Mesothelial cell of epicardium (in vitro differentiated cells): Measurements from ENCODE around the gene SNRPA. TPM values are rescaled to one million over a fixed set of nuclear protein-coding genes. Genes with fewer than 3 reads are reported as not detected.

ENCODE experiments used
- DNase-seq, 2 experiments: peaks; one replicate each; pipeline ENCODE4 v3.0.0; 2021; ENCODE audit warnings: low spot score in 2 of 2; ENCODE audit not compliant: unreplicated experiment in 2 of 2
- H3K27ac Mint-ChIP-seq: 2 replicates; pipeline ENCODE4 v1.8.0; 2021; ENCODE audit warnings: mixed read lengths
- H3K27me3 Mint-ChIP-seq: 2 replicates; pipeline ENCODE4 v1.8.0; 2021; ENCODE audit warnings: low read depth, mixed read lengths
- H3K36me3 Mint-ChIP-seq: 2 replicates; pipeline ENCODE4 v1.8.0; 2021; ENCODE audit warnings: mixed read lengths
- H3K4me1 Mint-ChIP-seq: 2 replicates; pipeline ENCODE4 v1.8.0; 2021; ENCODE audit warnings: mixed read lengths
- H3K4me3 Mint-ChIP-seq: 2 replicates; pipeline ENCODE4 v1.8.0; 2021; ENCODE audit warnings: mild to moderate bottlenecking, moderate library complexity, mixed read lengths
- H3K9me3 Mint-ChIP-seq: 2 replicates; pipeline ENCODE4 v1.8.0; 2021; ENCODE audit warnings: mixed read lengths
- CTCF ChIP-seq: fragments of 200-600 bp; sonication (generic); IDR thresholded peaks from one replicate; pipeline ENCODE4 v1.5.0; 2021; ENCODE audit warnings: antibody characterized with exemption; ENCODE audit not compliant: unreplicated experiment
- total RNA-seq: library from RNA; stranded (reverse); gene quantifications from 3 replicates; pipeline ENCODE4 v1.2.1, GENCODE V29; 2021

The SNRPA gene
- total RNA-seq, 1 donor from 2014 or later: 109 TPM

DNA sequence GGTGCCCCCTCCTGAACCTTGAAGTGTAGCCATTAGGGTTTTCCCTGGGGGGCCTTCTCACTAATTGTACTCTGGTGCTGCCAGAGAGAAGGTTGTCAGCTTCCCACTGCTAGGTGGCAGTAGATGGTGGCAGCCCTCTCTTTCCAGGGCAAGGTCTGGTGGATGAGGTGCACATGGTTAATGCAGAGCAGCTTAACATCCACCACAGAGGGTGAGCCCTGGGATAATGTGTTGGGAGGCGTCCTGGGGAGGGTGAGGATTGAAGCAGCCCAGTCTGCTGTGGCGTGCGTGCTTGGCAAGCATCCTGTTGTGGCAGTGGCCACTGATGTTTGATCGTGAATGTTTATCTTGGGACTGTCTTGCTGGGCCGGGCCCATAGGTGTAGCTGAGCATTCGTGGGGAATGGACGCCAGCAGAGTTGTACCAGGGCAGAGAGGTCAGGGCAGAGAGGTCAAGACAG, 53.8 kb downstream of the SNRPA start:
- Mint-ChIP-seq H3K4me1 (peaks cover 60% of the 10 kb centered on the region), H3K36me3 (peaks cover 4% of the 10 kb centered on the region), H3K9me3 (no peaks in the 10 kb centered on the region), H3K27ac (peak overlapping the region; percentile 62), H3K27me3 (no peaks in the 10 kb centered on the region), H3K4me3 (no peak overlapping the region)
- no peak for TF ChIP-seq CTCF
- DNase-seq: no peak

DNA sequence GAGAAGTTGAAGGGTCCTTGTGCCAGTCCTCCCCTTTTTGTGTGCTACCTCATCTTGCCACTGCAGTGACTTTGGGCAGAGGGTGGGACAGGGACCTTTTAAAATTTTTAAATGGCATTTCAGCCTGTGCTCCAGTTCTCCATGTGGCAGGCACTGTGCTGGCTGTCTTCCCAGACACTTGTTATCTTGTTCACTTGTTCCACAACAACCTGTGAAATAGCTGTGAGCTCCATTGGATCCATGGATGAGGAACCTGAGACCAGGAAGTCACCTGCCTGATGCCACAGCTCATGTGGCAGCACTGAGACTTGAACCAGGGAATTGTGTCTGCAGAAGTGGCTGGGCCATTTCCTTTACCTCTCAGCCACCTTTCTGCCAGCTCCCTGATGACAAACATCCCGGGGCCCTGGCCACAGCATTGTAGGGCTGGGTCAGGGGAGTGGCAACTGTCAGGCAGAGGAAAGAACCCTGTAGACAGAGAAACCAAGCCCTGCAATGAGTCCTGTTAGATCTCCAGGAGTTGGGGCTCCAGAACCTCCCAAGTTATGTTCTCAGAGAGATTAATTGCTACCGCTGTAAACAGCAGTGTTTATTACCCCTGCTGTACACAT, 54.4 kb downstream of the SNRPA start:
- H3K27me3 Mint-ChIP-seq: no peaks in the 10 kb centered on the region
- peak overlapping the region; percentile 50 for H3K27ac Mint-ChIP-seq
- TF ChIP-seq CTCF: no peak
- DNase-seq: no peak
- peaks cover 4% of the 10 kb centered on the region for H3K36me3 Mint-ChIP-seq
- H3K4me1 Mint-ChIP-seq: peaks cover 60% of the 10 kb centered on the region
- no peak overlapping the region for H3K4me3 Mint-ChIP-seq
- no peaks in the 10 kb centered on the region for H3K9me3 Mint-ChIP-seq

DNA sequence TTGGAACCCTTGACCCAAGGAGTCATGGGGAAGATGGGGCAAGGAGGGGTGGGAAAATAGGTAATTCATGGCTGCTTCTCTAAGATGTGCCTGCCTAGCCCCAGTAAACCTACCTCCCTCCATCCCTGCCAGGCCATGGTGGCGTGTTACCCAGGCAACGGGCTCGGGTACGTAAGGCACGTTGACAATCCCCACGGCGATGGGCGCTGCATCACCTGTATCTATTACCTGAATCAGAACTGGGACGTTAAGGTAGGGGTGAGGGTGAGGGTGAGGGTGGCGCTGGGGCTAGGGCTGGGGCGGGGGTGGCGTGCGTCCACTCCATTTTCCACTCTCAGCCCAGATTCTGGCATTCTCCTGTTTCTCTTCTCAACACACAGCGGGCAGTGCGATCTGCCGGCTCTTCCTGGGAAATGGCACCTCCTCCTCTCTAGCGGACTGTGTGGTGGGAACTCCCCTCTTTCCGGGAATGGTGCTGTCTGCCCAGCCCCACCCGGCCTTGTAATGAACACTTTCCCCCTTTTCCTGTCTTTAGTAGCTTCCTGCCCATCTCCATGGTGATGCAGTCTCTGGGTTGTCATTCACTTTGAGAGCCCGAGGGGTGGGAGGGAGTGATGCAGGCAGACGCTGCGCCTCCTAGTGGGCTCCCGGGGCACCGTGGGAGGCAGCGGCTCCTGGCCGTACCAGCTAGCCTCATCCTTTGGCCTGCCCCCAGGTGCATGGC, 55.6 kb downstream of the SNRPA start:
- peak; percentile 67 for TF ChIP-seq CTCF
- Mint-ChIP-seq H3K27me3 (no peaks in the 10 kb centered on the region), H3K9me3 (no peaks in the 10 kb centered on the region), H3K36me3 (peaks cover 4% of the 10 kb centered on the region), H3K27ac (peak overlapping the region; percentile 90), H3K4me1 (peaks cover 63% of the 10 kb centered on the region), H3K4me3 (peak overlapping the region; percentile 32)
- DNase-seq: peak; percentile 80 to 90

- TF ChIP-seq CTCF: peak; percentile 11
- peaks cover 61% of the 10 kb centered on the region for H3K4me1 Mint-ChIP-seq
- peaks cover 2% of the 10 kb centered on the region for H3K36me3 Mint-ChIP-seq
- no peak for DNase-seq
- H3K4me3 Mint-ChIP-seq: no peak overlapping the region
- no peaks in the 10 kb centered on the region for H3K27me3 Mint-ChIP-seq
- peak overlapping the region; percentile 90 for H3K27ac Mint-ChIP-seq
- H3K9me3 Mint-ChIP-seq: no peaks in the 10 kb centered on the region
Measured at GRCh38 chr19:40807147-40808020, 56.4 kb downstream of the SNRPA start.

DNA sequence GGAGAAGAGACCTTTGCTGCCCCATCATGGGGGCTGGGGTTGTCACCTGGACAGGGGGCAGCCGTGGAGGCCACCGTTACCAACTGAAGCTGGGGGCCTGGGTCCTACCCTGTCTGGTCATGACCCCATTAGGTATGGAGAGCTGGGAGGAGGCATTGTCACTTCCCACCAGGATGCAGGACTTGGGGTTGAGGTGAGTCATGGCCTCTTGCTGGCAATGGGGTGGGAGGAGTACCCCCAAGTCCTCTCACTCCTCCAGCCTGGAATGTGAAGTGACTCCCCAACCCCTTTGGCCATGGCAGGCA, 57.0 kb downstream of the SNRPA start:
- H3K27me3 Mint-ChIP-seq: no peaks in the 10 kb centered on the region
- peaks cover 61% of the 10 kb centered on the region for H3K4me1 Mint-ChIP-seq

More for the DNA sequence above, 57.0 kb downstream of the SNRPA start:
- Mint-ChIP-seq H3K27ac (peak overlapping the region; percentile 90), H3K36me3 (peaks cover 2% of the 10 kb centered on the region), H3K4me3 (no peak overlapping the region), H3K9me3 (no peaks in the 10 kb centered on the region)
- no peak for TF ChIP-seq CTCF
- DNase-seq: no peak
